Kidney (tissue), 14 donors: ENCODE results near the gene HSPA12A. TPM values are rescaled to one million over a fixed set of nuclear protein-coding genes. Genes with fewer than 3 reads are reported as not detected.

Source experiments
- DNase-seq, 5 donors: peaks; one replicate each; pipeline ENCODE4 v3.0.0-alpha.2; 2013 to 2020
- FAIRE-seq: peaks from 2 replicates; lab custom pipeline; 2012; peaks lifted over from hg19 to GRCh38; lab: Jason Lieb, UNC
- H3K27ac ChIP-seq, 2 donors: one replicate each; pipeline ENCODE4 v1.7.0; 2013; ENCODE audit warnings: low read depth in 2 of 2, low read length in 2 of 2, inconsistent platforms in 1 of 2
- H3K27me3 ChIP-seq: one replicate; pipeline ENCODE4 v1.7.1; 2013; ENCODE audit warnings: low read length, inconsistent platforms; ENCODE audit not compliant: control insufficient read depth, insufficient read depth
- H3K36me3 ChIP-seq, 3 donors: one replicate each; pipeline versions ENCODE4 v1.7.0 to v1.7.1; 2013; ENCODE audit warnings: low read length in 3 of 3, control low read depth in 1 of 3, inconsistent platforms in 1 of 3; ENCODE audit not compliant: insufficient read depth in 3 of 3, control insufficient read depth in 2 of 3
- H3K4me1 ChIP-seq, 3 donors: one replicate each; pipeline versions ENCODE4 v1.7.0 to v1.7.1; 2013; ENCODE audit warnings: low read length in 3 of 3, inconsistent platforms in 1 of 3, low read depth in 1 of 3; ENCODE audit not compliant: control insufficient read depth in 2 of 3, insufficient read depth in 2 of 3
- H3K4me3 ChIP-seq, 3 donors: one replicate each; pipeline versions ENCODE4 v1.7.0 to v1.8.1; 2013; ENCODE audit warnings: low read length in 3 of 3, control low read depth in 1 of 3, inconsistent platforms in 1 of 3
- H3K9ac ChIP-seq, 3 donors: one replicate each; pipeline versions ENCODE4 v1.7.0 to v1.7.1; 2013; ENCODE audit warnings: low read length in 3 of 3, control low read depth in 1 of 3, inconsistent platforms in 1 of 3
- H3K9me3 ChIP-seq, 3 donors: one replicate each; pipeline versions ENCODE4 v1.7.0 to v1.7.1; 2013; ENCODE audit warnings: low read length in 3 of 3, control low read depth in 1 of 3, inconsistent platforms in 1 of 3; ENCODE audit not compliant: control insufficient read depth in 2 of 3, insufficient read depth in 1 of 3
- intact Hi-C: fragments of 100-400 bp; cut with DNase I; formaldehyde crosslinking; loops from one replicate; pipeline ENCODE4 v1.11.1; 2022
- polyA plus RNA-seq: library from polyadenylated mRNA; stranded (reverse); fragments of 350-450 nt; fragmentation: Illumina TruSeq; extraction: RNeasy Lipid Tissue Mini Kit (QIAGEN cat#74804); gene quantifications from one replicate; pipeline ENCODE4 v1.2.3, GENCODE V29; 2014; ENCODE audit warnings: low read depth, low replicate concordance; ENCODE audit not compliant: insufficient read depth
- total RNA-seq: library from RNA; stranded (reverse); fragmentation: NEBNext Ultra II Directional; extraction: Animal tissue kit (Norgen Biotek cat#: 25700); gene quantifications from one replicate; pipeline ENCODE4 v1.2.1, GENCODE V29; 2021
- TF ChIP-seq, protein P1 (sequence below): IDR thresholded peaks from 3 replicates; pipeline ENCODE4 v1.5.1; 2012; ENCODE audit warnings: mild to moderate bottlenecking, moderate library complexity, borderline replicate concordance; ENCODE audit not compliant: insufficient read depth; ENCODE audit errors: extremely low read depth
- donor health status: control.
- donor health status: control.
- donor health status: control.
- donor health status: control.
- donor health status: control.
- donor health status: DM: yes; HTN: yes; CAD: no.
- donor health status: Normal renal cell carcinoma (clear cell type).

HSPA12A gene
- total and polyA plus RNA-seq, 2 donors from 2014 or later = 18.9 to 33.5 TPM

DNA sequence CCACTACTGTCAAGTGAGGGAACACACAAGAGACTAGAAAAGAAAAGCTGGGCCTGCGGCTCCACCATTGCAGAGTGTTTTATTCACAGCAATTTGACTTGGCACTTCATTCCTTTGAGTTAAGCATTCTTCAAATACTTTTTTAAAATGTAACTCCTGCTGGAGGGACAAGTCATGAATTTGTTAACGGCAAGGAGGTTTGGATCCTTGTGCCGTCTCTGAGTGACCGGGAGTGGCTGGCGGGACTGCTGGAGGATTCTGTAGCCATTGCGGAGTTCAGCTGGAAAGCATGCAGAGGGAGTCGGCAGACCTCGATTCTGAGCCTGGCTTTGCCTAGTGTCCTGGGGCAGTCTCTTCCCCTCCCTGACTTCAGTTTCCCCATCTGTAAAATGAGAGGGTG, 9.8 kb downstream of the HSPA12A start:
- intact Hi-C loops = no loop called here

DNA sequence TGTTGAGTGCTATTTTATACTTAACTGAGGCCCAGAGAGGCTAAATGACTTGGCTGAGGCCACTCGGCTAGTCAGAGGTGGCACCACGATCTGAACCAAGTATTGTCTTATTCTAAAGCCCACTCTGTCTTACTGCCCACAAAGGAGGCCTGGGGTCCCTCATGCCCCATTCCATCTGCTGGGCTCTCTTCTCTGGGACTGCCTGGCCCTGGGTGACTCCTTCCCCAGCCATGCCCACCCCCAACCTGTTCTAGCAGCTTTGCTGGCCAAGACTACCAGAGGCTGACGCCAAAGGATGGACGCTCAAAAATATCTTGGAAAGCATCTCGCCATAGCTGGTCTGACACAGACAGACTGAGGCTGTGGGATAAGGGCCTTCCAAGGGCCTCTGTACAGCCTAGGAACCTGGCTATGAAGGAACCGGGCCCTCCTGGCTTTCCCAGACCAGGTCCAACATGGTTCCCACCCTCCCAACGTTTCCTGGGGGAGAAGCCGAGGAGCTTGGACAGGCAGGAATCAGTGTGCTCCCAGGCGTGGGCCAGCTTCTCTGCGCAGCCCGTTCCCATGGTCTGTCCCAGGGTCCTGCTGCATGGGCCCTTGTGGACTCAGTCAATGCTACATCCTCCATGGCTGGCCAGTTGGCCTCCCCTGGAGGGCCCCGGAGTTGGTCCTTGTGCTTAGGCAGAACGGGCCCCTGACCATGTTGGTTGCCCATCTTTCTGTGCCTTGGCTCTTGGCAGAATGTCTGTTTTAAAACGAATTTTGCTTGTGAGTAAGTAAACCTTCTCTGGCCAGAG, 11.7 kb downstream of the HSPA12A start:
- Histone ChIP-seq H3K36me3 (no peaks in the 10 kb centered on the region), H3K27ac (no peak overlapping the region), H3K9me3 (no peaks in the 10 kb centered on the region), H3K27me3 (no peaks in the 10 kb centered on the region), H3K4me1 (peaks cover 4 to 30% (median 22%) of the 10 kb centered on the region in 3 donors), H3K4me3 (no peak overlapping the region), H3K9ac (no peak overlapping the region)
- intact Hi-C loops = no loop called here
- TF ChIP-seq, protein P1, sequence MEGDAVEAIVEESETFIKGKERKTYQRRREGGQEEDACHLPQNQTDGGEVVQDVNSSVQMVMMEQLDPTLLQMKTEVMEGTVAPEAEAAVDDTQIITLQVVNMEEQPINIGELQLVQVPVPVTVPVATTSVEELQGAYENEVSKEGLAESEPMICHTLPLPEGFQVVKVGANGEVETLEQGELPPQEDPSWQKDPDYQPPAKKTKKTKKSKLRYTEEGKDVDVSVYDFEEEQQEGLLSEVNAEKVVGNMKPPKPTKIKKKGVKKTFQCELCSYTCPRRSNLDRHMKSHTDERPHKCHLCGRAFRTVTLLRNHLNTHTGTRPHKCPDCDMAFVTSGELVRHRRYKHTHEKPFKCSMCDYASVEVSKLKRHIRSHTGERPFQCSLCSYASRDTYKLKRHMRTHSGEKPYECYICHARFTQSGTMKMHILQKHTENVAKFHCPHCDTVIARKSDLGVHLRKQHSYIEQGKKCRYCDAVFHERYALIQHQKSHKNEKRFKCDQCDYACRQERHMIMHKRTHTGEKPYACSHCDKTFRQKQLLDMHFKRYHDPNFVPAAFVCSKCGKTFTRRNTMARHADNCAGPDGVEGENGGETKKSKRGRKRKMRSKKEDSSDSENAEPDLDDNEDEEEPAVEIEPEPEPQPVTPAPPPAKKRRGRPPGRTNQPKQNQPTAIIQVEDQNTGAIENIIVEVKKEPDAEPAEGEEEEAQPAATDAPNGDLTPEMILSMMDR = no peak
- FAIRE-seq = no peak
- no peak for DNase-seq

More for the DNA sequence above, 9.8 kb downstream of the HSPA12A start:
- FAIRE-seq (no peak), DNase-seq (no peak)
- Histone ChIP-seq H3K9ac (peak overlapping the region in 1 of 3 donors; percentile 2), H3K27ac (peak overlapping the region in 1 of 2 donors; percentile 60), H3K4me3 (no peak overlapping the region), H3K4me1 (peaks cover 4 to 29% (median 22%) of the 10 kb centered on the region in 3 donors), H3K27me3 (no peaks in the 10 kb centered on the region), H3K36me3 (no peaks in the 10 kb centered on the region), H3K9me3 (no peaks in the 10 kb centered on the region)
- TF ChIP-seq, protein P1 = no peak

DNA sequence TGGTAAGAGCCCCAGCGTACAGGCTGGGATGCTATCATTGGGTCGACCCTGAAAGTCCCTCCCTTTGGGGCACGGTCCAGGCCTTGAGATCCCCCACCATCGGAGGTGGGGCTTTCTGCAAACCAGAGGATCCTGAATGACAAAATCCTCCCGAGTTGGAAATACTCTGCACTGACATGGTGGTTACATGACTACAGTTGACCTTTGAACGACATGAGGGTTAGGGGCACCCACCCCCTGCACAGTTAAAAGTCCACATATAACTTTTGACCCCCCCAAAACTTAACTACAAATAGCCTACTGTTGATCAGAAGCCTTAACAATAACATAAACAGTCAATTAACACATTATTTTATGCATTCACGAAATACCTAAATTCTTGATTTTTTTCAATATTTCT, 13.1 kb downstream of the HSPA12A start:
- H3K27ac ChIP-seq = peak overlapping the region; percentile 52 to 59
- no peak for DNase-seq
- peaks cover 4 to 33% (median 24%) of the 10 kb centered on the region in 3 donors for H3K4me1 ChIP-seq
- TF ChIP-seq, protein P1 = no peak
- H3K9me3 ChIP-seq = no peaks in the 10 kb centered on the region
- no peaks in the 10 kb centered on the region for H3K27me3 ChIP-seq
- no peak for FAIRE-seq
- H3K9ac ChIP-seq = no peak overlapping the region
- H3K36me3 ChIP-seq = no peaks in the 10 kb centered on the region
- intact Hi-C loops = no loop called here
- no peak overlapping the region for H3K4me3 ChIP-seq
